HG03565 (cell line): Measurements from ENCODE around the gene CSNK2A1.

ENCODE experiments used
- ATAC-seq: cut with Tn5 transposase; IDR thresholded peaks from one replicate; pipeline ENCODE4 v1.9.1; 2021; ENCODE audit warnings: mild to moderate bottlenecking, moderate library complexity; ENCODE audit not compliant: unreplicated experiment

CSNK2A1 gene

DNA sequence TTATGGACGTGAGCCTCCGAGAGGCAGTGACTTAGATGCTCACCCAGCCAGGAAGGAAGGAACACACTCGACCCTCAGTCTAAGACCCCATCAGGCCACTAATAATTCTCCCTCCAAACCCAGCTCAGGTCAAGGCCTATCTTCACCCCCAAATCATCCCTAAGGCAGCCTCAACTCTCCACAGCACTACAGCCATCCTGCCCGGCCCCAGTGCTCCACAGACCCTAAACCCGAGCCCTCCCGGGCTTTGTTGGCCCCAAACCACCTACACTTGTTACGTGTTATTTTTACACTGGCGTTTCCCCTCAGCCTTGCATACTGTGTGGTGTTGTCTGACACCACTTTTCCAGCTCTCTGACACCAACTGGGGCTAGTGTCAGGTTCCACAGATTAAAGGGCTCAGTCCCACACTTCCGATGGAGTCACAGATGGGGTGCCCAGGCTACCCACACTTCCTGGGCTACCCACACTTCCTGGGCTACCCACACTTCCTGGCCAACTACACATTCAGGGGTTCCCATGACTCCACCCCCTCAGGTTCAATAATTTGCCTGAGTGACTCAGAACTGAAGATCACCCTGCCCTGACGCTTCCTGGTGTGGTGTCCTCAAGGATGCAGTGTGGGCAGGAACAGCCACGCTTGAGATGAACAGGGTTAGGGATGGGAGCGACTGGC lies 110.2 kb downstream of the CSNK2A1 start:
- peak; percentile 76 for ATAC-seq

DNA sequence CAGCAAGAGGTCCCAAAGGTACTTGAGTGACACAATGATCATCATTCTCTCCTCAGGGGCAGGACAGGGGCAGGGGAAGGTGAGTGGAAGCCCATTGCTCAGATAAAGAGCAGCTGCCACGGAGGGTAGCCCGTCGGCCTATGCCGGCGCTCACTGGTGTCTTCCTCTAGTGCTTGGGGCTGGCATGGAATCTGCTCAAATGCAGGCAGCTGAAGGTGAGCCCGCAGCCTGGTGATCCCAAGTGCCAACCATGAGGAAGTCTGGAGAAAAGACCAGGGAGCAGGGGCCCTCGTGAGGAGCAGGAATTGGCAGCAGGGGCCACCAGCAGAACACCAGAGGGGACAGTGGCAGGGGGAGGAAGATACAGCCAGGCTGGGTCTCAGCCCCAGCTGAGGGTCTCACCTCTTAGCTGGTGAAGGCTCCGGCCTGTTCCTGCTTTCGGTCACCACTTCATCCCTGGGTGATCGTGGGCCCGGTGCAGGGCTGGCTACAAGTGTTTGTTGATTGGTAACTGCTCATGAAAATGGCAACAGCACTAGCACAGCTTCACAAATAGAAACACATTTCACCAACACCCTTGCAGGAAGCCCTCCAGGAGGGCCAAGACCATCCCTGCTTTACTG lies 110.8 kb downstream of the CSNK2A1 start:
- ATAC-seq: no peak

DNA sequence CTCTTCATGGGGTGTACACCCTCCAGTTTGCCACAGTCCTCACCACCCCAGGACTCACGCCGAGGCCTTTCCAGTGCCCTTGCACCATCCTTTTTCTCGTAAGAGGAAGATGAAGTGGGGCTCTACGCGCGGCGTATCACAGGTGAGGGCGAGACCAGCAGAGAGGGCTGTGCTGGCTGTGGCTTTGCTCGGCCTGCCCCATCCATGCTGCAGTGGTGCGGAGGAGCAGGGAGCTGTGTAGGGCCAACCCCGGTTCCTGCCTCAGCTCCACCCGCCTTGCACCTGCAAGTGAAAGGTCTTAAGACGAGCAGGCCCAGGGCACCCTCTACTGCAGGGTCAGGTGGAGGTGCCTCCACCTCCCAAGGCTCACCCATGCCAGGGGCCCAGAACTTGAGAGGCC lies 111.4 kb downstream of the CSNK2A1 start:
- no peak for ATAC-seq

DNA sequence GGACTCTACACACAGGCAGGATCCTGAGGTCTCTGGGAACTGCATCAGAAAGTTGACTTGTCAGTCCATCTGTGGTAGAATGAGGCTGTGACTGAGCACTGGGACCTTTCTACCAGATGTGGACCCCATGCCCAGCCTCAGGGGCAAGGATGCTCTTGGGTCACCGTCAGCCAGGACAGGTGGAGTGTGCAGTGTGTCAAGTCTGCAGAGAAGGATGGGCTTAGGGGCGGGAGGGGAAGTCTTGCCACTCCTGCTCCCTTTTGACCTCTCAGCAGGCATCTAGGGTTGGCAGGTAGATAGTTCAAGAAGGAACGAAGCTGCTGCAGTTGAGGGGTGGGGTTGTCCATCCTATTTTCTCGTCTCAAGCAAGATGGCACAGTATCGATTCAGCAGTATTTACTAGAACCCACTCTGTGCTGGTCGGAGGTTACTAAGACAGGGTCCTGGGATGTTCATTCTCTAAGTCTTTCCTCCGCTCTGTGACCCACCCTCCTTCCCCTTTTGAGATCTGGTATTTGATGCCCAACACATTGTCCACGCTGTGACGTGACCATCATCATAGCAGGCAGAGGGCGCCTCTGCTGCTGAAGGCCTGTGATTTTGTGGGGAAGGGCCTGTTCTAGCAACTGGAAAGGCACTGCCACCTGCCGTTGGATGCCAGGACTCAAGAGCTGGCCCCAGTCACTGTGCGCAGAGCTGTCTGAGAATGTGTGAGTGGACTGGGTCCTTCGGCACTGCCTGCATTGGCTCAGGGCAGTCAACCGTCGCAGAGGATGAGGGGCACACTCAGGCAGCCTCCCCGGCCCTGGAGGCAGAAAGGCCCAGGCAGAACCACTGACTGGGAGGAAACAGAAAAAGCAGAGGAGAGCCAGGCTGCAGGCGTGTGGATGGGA lies 112.3 kb downstream of the CSNK2A1 start:
- ATAC-seq: no peak

DNA sequence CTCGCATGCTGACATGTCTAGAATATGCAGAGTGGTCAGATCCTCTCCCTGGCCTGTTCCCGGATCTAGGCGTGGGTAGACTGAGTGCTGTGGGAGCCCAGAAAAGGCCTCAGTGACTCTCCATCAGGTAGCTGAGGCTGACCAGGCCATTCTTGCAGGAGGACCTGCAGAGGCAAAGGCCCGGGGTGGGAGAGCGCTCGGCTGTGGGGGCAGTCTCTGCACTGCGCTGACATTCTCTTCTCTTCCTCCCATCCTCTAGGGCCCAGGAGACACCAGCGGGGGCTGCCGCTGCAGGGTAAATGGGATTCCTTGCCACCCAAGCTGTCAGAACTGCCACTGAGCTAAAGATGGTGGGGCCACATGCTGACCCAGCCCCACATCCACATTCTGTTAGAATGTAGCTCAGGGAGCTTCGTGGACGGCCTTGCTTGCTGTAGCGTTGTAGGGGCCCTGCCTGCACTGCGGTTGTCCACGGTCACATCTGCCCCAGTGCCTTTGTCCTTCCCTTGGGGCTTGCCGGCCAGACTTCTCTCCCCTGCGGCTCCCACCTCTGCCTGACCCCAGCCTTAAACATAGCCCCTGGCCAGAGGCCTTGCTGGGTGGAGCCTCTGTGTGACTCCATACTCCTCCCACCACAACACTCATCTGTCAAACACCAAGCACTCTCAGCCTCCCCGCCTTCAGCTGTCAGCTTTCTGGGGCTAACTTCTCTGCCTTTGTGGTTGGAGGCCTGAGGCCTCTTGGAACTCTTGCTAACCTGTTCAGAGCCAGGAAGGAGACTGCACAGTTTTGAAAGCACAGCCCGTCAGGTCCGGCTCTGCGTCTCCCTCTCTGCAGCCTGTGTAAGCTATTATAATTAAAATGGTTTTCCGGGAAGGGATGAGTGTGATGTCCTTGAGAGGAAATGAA lies 113.2 kb downstream of the CSNK2A1 start:
- ATAC-seq: no peak

DNA sequence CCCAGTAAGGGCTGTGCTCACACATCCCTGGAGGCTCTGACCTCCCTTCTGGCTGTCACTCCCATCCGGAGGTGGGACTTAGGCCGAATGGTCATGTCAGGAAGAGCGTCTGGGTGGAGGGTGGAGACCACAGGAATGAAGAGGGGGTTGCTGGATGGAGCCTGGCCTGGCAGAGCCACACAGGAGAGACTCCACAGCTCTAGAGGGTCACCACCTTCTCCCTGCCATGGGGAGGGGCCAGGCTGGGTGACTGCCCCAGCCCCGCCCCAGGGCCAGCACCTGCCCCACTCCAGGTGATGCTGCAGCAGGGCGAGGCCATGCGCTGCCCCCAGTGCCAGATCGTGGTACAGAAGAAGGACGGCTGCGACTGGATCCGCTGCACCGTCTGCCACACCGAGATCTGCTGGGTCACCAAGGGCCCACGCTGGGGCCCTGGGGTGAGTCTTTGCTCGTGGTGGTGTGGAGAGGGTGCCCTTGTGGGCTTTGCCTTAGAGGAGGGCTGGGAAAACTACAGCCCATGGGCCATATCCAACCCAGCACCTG lies 114.9 kb downstream of the CSNK2A1 start:
- no peak for ATAC-seq

DNA sequence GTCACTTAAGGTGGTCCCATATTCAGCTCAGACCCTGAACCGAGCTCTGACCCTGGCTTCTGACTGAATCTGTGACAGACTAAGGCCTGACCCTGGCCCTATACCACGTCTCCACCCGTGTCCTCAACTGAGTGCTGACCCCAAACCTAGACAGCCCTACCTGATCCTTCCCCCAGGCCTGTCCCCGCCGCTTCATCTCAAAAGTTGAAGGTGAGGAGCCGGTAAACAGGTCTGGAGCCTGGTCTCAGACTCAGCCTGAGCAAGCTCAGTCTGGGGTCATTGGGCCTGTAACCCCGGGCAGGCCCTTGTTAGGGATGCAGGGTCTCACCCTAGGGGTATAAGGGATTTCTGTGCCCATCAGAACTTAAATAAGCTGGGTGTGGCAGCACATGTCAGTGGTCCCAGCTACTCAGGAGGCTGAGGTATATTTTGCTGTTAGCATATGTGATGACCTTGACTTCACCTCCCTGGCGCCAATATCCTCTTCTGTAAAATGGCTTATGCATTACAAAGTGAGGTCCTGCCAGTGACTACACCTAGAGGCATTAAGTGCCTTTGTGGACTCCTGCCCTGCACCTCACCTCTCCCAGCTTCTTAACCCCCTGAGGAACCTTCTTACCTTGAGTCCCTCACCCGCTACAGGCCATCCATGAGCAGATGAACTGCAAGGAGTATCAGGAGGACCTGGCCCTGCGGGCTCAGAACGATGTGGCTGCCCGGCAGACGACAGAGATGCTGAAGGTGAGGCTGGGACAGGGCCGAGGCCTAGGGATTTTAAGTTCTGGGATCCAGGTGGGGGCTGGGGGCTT lies 115.5 kb downstream of the CSNK2A1 start:
- ATAC-seq: no peak

DNA sequence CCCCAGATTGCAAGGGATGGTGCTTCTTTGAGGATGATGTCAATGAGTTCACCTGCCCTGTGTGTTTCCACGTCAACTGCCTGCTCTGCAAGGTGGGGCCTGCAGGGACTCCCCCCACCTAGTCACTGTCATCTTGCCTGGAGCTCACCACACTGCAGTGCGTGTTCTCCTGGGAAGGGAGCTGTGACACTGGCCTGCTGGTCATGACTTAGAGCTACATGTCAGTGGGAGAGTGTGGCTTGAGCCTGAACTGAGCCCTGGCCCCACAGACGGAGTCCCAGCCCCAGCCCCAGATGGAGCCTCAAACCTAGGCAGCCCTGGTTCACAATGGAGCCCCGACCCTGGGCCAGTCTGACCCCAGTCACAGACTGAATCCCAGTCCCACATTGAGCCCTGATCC lies 116.2 kb downstream of the CSNK2A1 start:
- ATAC-seq: no peak

DNA sequence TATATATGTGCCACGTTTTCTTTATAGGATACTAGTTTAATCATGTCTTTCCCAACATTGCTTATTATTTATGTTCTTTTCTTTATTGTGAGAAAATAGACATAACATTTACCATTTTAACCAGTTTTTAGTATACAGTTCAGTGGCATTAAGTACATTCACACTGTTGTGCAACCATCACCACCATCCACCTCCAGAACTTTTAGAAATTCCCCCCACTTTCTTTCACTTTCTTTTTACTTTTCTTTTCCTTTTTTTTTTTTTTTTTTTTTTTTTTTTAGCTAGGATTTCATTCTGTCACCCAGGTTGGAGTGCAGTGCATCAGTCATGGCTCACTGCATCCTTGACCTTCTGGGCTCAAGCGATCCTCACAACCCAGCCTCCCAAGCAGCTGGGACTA lies 117.0 kb downstream of the CSNK2A1 start:
- no peak for ATAC-seq
